ENCODE results near the gene ATP1A2.

- no peak for TF ChIP-seq SIN3A (IDR thresholded peaks at IDR 0.05; ENCODE audit: borderline replicate concordance, insufficient read depth, low read depth, low read length)
- TF ChIP-seq CTCF (IDR thresholded peaks at IDR 0.05) = no peak
- no peak for TF ChIP-seq REST (IDR thresholded peaks at IDR 0.05; ENCODE audit: insufficient read depth in 1 of 2, low read depth in 2 of 2, low read length in 1 of 2)
Observed at GRCh38 chr1:160079448-160079847, 36.1 kb upstream of the ATP1A2 start.

Data from Panc1 (cell line).